ENCODE measurements around the gene ENPP4.
"Not testable (repeated sequence)": the region's sequence is repeated elsewhere in the genome, so short reads cannot be mapped to it uniquely, and the experiment has no call there.

ENPP4 gene

DNA sequence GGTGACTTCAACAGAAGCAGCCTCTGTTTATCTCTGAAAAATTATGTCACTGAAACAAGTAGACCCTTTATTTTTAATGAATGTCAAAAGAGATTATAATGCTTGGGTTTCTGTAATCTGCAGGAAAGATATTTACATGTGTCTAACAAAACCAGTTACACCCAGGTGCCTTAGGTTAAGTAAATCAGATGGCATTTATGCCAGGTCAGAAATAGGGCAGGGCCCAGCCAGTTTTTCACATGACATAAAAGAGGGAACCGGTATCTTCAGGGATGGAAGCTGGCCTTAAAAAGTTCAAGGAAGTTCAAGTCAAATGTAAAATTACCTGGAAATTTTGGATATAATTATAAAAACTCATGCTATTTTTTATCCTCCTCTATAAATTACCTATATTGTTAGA, 14.2 kb upstream of the ENPP4 start:
- no peak overlapping the region for H3K4me3 ChIP-seq (ENCODE audit: low read length)
- TF ChIP-seq CTCF (conservative IDR thresholded peaks at IDR 0.05; ENCODE audit: low read length): no peak
- DNase-seq (ENCODE audit: low read depth): no peak

GRCh38 chr6:46116289-46116688, 13.5 kb upstream of the ENPP4 start:
- H3K4me3 ChIP-seq (ENCODE audit: low read length): no peak overlapping the region
- TF ChIP-seq CTCF (conservative IDR thresholded peaks at IDR 0.05; ENCODE audit: low read length): no peak
- no peak for DNase-seq (ENCODE audit: low read depth)

- no peak for TF ChIP-seq CTCF (conservative IDR thresholded peaks at IDR 0.05; ENCODE audit: low read length)
- no peak overlapping the region for H3K4me3 ChIP-seq (ENCODE audit: low read length)
- no peak for DNase-seq (ENCODE audit: low read depth)
These were observed 11.6 kb upstream of the ENPP4 start for GRCh38 chr6:46118157-46118556.

DNA sequence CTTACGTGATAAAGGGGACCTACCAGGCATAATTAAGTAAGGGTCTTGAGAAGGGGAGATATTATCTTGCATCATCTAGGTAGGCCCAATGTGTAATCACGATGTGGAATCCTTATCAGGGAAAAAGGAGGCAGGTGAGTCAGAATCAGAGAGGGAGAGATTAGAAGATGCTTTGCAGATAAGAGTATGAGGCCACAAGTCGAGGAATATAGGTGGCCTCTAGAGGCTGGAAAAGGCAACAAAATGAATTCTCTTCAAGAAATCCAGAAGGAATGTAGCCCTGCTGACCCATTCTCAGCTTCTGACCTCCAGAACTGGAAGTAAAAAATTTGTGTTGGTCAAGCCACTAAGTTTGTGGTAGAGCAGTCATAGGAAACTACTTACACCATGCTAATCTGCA, 11.0 kb upstream of the ENPP4 start:
- no peak for TF ChIP-seq CTCF (conservative IDR thresholded peaks at IDR 0.05; ENCODE audit: low read length)
- no peak overlapping the region for H3K4me3 ChIP-seq (ENCODE audit: low read length)
- no peak for DNase-seq (ENCODE audit: low read depth)

- DNase-seq (ENCODE audit: low read depth): not testable (repeated sequence)
These were observed 10.1 kb upstream of the ENPP4 start for GRCh38 chr6:46119679-46120078.

GRCh38 chr6:46128476-46128875, 1.3 kb upstream of the ENPP4 start:
- no peak overlapping the region for H3K4me3 ChIP-seq (ENCODE audit: low read length)
- no peak for DNase-seq (ENCODE audit: low read depth)
- no peak for TF ChIP-seq CTCF (conservative IDR thresholded peaks at IDR 0.05; ENCODE audit: low read length)

More at GRCh38 chr6:46119679-46120078, 10.1 kb upstream of the ENPP4 start:
- not testable (repeated sequence) for H3K4me3 ChIP-seq (ENCODE audit: low read length)

DNA sequence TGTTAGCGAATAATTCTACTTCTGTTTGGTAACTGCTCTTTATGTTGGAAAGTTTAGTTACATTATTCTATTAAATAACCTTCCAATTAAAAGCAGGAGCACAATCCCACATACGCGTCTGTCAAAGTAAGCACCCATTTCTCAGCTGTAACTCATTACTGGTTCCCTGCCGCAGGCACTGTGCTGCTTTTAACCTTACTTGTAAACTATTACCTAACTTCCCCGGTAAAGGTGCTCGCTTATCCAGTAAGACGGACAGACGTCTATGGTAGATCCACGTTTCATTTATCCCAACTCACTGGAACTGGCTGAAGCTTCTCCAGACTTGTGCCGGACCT, 529 bp upstream of the ENPP4 start:
- peak overlapping the region; percentile 9; the same call in 1 of the 2 replicates for H3K4me3 ChIP-seq (ENCODE audit: low read length)
- TF ChIP-seq CTCF (conservative IDR thresholded peaks at IDR 0.05; ENCODE audit: low read length): no peak
- no peak for DNase-seq (ENCODE audit: low read depth)

- no peak for DNase-seq (ENCODE audit: low read depth)
- no peak overlapping the region for H3K4me3 ChIP-seq (ENCODE audit: low read length)
- no peak for TF ChIP-seq CTCF (conservative IDR thresholded peaks at IDR 0.05; ENCODE audit: low read length)
These were observed 877 bp downstream of the ENPP4 start for GRCh38 chr6:46130666-46131065.

GRCh38 chr6:46131291-46131690, 1.5 kb downstream of the ENPP4 start:
- H3K4me3 ChIP-seq (ENCODE audit: low read length); DNase-seq (ENCODE audit: low read depth): not testable (repeated sequence)

Measured in AG10803 (cell line).